Fibroblast of mammary gland (primary cell): ENCODE results near the gene STEAP2.

Source experiments
- DNase-seq: peaks from one replicate; pipeline ENCODE4 v3.0.0-alpha.2; 2010; ENCODE audit warnings: low read depth
- H3K4me3 ChIP-seq: 2 replicates; pipeline ENCODE4 v1.5.1; 2011; ENCODE audit warnings: low read depth, mild to moderate bottlenecking, low read length, moderate library complexity; ENCODE audit not compliant: control insufficient read depth
- CTCF ChIP-seq: conservative IDR thresholded peaks from 2 replicates; pipeline ENCODE4 v1.5.1; 2011; ENCODE audit warnings: low read depth, low read length, inconsistent platforms; ENCODE audit not compliant: control insufficient read depth, insufficient read depth

STEAP2 gene

GRCh38 chr7:90172121-90172520 is 39.4 kb upstream of the STEAP2 start:
- TF ChIP-seq CTCF, result no peak
- no peak overlapping the region for H3K4me3 ChIP-seq
- DNase-seq, result no peak

GRCh38 chr7:90172624-90173023 is 38.9 kb upstream of the STEAP2 start:
- DNase-seq, result no peak
- H3K4me3 ChIP-seq, result no peak overlapping the region
- TF ChIP-seq CTCF, result no peak

- no peak overlapping the region for H3K4me3 ChIP-seq
- no peak for TF ChIP-seq CTCF
- peak; percentile 48 for DNase-seq
These were observed 38.3 kb upstream of the STEAP2 start for GRCh38 chr7:90173127-90173844.

- TF ChIP-seq CTCF, result no peak
- no peak overlapping the region for H3K4me3 ChIP-seq
- no peak for DNase-seq
These were observed 35.9 kb upstream of the STEAP2 start for GRCh38 chr7:90175667-90176066.

GRCh38 chr7:90176195-90176594 is 35.3 kb upstream of the STEAP2 start:
- no peak for TF ChIP-seq CTCF
- no peak overlapping the region for H3K4me3 ChIP-seq
- no peak for DNase-seq

GRCh38 chr7:90178166-90178565 is 33.4 kb upstream of the STEAP2 start:
- no peak overlapping the region for H3K4me3 ChIP-seq
- no peak for TF ChIP-seq CTCF
- DNase-seq, result no peak
